Ureter (tissue), 1 donor: ENCODE measurements around the gene CDY2A. TPM values are rescaled to one million over a fixed set of nuclear protein-coding genes. Genes with fewer than 3 reads are reported as not detected.
"Not testable (repeated sequence)": the region's sequence is repeated elsewhere in the genome, so short reads cannot be mapped to it uniquely, and the experiment has no call there.

ENCODE experiments used
- DNase-seq: peaks from one replicate; pipeline ENCODE4 v3.0.0-alpha.2; 2020; ENCODE audit warnings: low spot score
- total RNA-seq: library from RNA; stranded (reverse); gene quantifications from one replicate; pipeline ENCODE4 v1.2.4, GENCODE V29; 2023
- donor health status: DM: yes; HTN: yes; CAD: no.

The CDY2A gene
- total RNA-seq: not detected

- not testable (repeated sequence) for DNase-seq
These were observed at the start of gene CDY2A for GRCh38 chrY:18025487-18025886. CDY2A (plus strand) TSS chrY:18025787; CDS start chrY:18026115, 328 bp downstream.

- not testable (repeated sequence) for DNase-seq
These were observed 28.0 kb upstream of the CDY2A start for GRCh38 chrY:17997586-17997985.

- not testable (repeated sequence) for DNase-seq
These were observed 27.3 kb upstream of the CDY2A start for GRCh38 chrY:17998266-17998665.

- not testable (repeated sequence) for DNase-seq
These were observed 1.7 kb upstream of the CDY2A start for GRCh38 chrY:18023897-18024296.

GRCh38 chrY:18028845-18029244, 3.3 kb downstream of the CDY2A start:
- DNase-seq: not testable (repeated sequence)

- not testable (repeated sequence) for DNase-seq
These were observed 4.6 kb downstream of the CDY2A start for GRCh38 chrY:18030178-18030577.

GRCh38 chrY:18034100-18034814, 8.7 kb downstream of the CDY2A start:
- DNase-seq: not testable (repeated sequence)

GRCh38 chrY:18034864-18035263, 9.3 kb downstream of the CDY2A start:
- not testable (repeated sequence) for DNase-seq

GRCh38 chrY:18044990-18045389, 19.4 kb downstream of the CDY2A start:
- DNase-seq: not testable (repeated sequence)

- not testable (repeated sequence) for DNase-seq
These were observed 22.8 kb downstream of the CDY2A start for GRCh38 chrY:18048149-18049040.

- not testable (repeated sequence) for DNase-seq
These were observed 23.5 kb downstream of the CDY2A start for GRCh38 chrY:18049061-18049460.

GRCh38 chrY:18056473-18056872, 30.9 kb downstream of the CDY2A start:
- not testable (repeated sequence) for DNase-seq

GRCh38 chrY:18073464-18073863, 47.9 kb downstream of the CDY2A start:
- not testable (repeated sequence) for DNase-seq

Other genes starting within 250 kb of the CDY2A start
- gene CDY2B, start 145.6 kb upstream of the CDY2A start, total RNA-seq: not detected